Caco-2 (cell line): ENCODE measurements around the gene HDAC11. TPM values are rescaled to one million over a fixed set of nuclear protein-coding genes. Genes with fewer than 3 reads are reported as not detected.

Experiments used
- BruUV-seq: library from RNA; stranded (reverse); fragments of 400-500 nt; replicated peaks from 2 replicates; lab custom pipeline; 2021; lab: Mats Ljungman, UMichigan
- CTCF ChIA-PET: fragments of 300-600 bp; sonication (Branson Sonifier 250); formaldehyde crosslinking; loops from one replicate; lab custom pipeline; 2022; ENCODE audit warnings: antibody characterized with exemption; lab: Charles Lee
- POLR2A ChIA-PET: fragments of 300-600 bp; sonication (Branson Sonifier 250); formaldehyde crosslinking; loops from one replicate; lab custom pipeline; 2022; ENCODE audit warnings: antibody characterized with exemption; lab: Charles Lee
- DNase-seq, 2 experiments: peaks; one replicate each; pipeline versions ENCODE4 v3.0.0 to v3.0.0-alpha.2; 2020 to 2022
- H3K27me3 ChIP-seq: replicated peaks from 2 replicates; pipeline ENCODE4 v1.6.0; 2011; ENCODE audit warnings: low read length; ENCODE audit not compliant: control insufficient read depth, insufficient read depth
- H3K36me3 ChIP-seq: 2 replicates; pipeline ENCODE4 v1.5.1; 2011; ENCODE audit warnings: low read length; ENCODE audit not compliant: control insufficient read depth, insufficient read depth
- H3K4me1 ChIP-seq: fragments of 250-450 bp; sonication (Bioruptor Pico); 2 replicates; pipeline ENCODE4 v1.5.1; 2020; ENCODE audit warnings: mild to moderate bottlenecking
- H3K4me3 ChIP-seq: 2 replicates; pipeline ENCODE4 v1.5.1; 2011; ENCODE audit warnings: low read depth, mild to moderate bottlenecking, control low read depth, low read length
- H3K9me3 ChIP-seq: fragments of 250-450 bp; sonication (Bioruptor Pico); 2 replicates; pipeline ENCODE4 v1.5.1; 2020; ENCODE audit warnings: mild to moderate bottlenecking, moderate library complexity
- H3K27ac Mint-ChIP-seq: one replicate; pipeline ENCODE4 v1.8.0; 2022; ENCODE audit warnings: mixed read lengths; ENCODE audit not compliant: unreplicated experiment
- H3K27me3 Mint-ChIP-seq: one replicate; pipeline ENCODE4 v1.8.0; 2022; ENCODE audit warnings: mixed read lengths; ENCODE audit not compliant: insufficient read depth, unreplicated experiment
- H3K36me3 Mint-ChIP-seq: one replicate; pipeline ENCODE4 v1.8.0; 2022; ENCODE audit warnings: mild to moderate bottlenecking, mixed read lengths; ENCODE audit not compliant: insufficient read depth, unreplicated experiment
- H3K4me1 Mint-ChIP-seq: one replicate; pipeline ENCODE4 v1.8.0; 2022; ENCODE audit warnings: low read depth, mixed read lengths; ENCODE audit not compliant: unreplicated experiment
- H3K4me3 Mint-ChIP-seq: one replicate; pipeline ENCODE4 v1.8.0; 2022; ENCODE audit warnings: mild to moderate bottlenecking, moderate library complexity, mixed read lengths; ENCODE audit not compliant: unreplicated experiment
- H3K9me3 Mint-ChIP-seq: one replicate; pipeline ENCODE4 v1.8.0; 2022; ENCODE audit warnings: mixed read lengths; ENCODE audit not compliant: unreplicated experiment
- intact Hi-C: fragments of 100-400 bp; cut with micrococcal nuclease; formaldehyde crosslinking; loops from one replicate; pipeline ENCODE4 v1.10.0; 2022; ENCODE audit not compliant: unreplicated experiment
- total RNA-seq: library from RNA; stranded (reverse); gene quantifications from 2 replicates; pipeline ENCODE4 v1.2.3, GENCODE V29; 2022
- TF ChIP-seq, protein P1 (sequence below), 2 experiments: fragments of 200-600 bp in 1 of 2; IDR thresholded peaks; 1 replicate in 1 of 2; 2 replicates in 1 of 2; pipeline versions ENCODE4 v1.5.1 to v1.8.0; 2011 to 2022; ENCODE audit warnings: antibody characterized with exemption in 1 of 2, control low read depth in 1 of 2, inconsistent platforms in 1 of 2, low read depth in 1 of 2, low read length in 1 of 2, mild to moderate bottlenecking in 1 of 2, moderate library complexity in 1 of 2; ENCODE audit not compliant: insufficient read depth in 1 of 2, severe bottlenecking in 1 of 2, unreplicated experiment in 1 of 2

HDAC11 gene
- total RNA-seq, 1 experiment from 2014 or later: 10.9 TPM

DNA sequence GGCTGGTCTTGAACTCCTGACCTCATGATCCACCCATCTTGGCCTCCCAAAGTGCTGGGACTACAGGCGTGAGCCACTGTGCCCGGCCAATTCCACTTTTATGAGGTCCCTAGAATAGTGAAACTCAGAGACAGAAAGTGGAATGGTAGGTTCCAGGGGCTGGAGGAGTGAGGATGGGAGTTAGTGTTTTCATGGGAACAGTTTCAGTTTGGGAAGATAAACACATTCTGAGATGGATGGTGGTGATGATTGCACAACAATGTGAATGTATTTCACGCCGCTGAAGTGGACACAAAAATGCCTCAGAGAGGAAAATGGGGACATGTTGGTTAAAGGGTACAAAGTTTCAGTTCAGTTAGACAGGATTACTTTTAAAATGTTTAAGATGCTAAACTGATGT is 22.5 kb upstream of the HDAC11 start:
- H3K9me3 Mint-ChIP-seq: no peaks in the 10 kb centered on the region
- intact Hi-C loops: loop anchor here (10.0 kb wide), 1 partner anchor 233 kb away; no protein-coding TSS in a partner anchor
- no peaks in the 10 kb centered on the region for H3K27me3 ChIP-seq
- BruUV-seq: no TSS peak
- no peak overlapping the region for H3K4me3 ChIP-seq
- CTCF ChIA-PET: no interaction called here
- H3K4me1 Mint-ChIP-seq: no peaks in the 10 kb centered on the region
- POLR2A ChIA-PET: no interaction called here
- no peaks in the 10 kb centered on the region for H3K9me3 ChIP-seq
- H3K27ac Mint-ChIP-seq: no peak overlapping the region
- no peaks in the 10 kb centered on the region for H3K36me3 Mint-ChIP-seq
- no peaks in the 10 kb centered on the region for H3K36me3 ChIP-seq
- H3K27me3 Mint-ChIP-seq: no peaks in the 10 kb centered on the region
- no peak overlapping the region for H3K4me3 Mint-ChIP-seq
- no peaks in the 10 kb centered on the region for H3K4me1 ChIP-seq
- TF ChIP-seq, protein P1, sequence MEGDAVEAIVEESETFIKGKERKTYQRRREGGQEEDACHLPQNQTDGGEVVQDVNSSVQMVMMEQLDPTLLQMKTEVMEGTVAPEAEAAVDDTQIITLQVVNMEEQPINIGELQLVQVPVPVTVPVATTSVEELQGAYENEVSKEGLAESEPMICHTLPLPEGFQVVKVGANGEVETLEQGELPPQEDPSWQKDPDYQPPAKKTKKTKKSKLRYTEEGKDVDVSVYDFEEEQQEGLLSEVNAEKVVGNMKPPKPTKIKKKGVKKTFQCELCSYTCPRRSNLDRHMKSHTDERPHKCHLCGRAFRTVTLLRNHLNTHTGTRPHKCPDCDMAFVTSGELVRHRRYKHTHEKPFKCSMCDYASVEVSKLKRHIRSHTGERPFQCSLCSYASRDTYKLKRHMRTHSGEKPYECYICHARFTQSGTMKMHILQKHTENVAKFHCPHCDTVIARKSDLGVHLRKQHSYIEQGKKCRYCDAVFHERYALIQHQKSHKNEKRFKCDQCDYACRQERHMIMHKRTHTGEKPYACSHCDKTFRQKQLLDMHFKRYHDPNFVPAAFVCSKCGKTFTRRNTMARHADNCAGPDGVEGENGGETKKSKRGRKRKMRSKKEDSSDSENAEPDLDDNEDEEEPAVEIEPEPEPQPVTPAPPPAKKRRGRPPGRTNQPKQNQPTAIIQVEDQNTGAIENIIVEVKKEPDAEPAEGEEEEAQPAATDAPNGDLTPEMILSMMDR (IDR thresholded peaks at IDR 0.05; ENCODE audit: insufficient read depth in 1 of 2, low read depth in 1 of 2, low read length in 1 of 2, severe bottlenecking in 1 of 2, unreplicated experiment in 1 of 2): no peak
- no peak for DNase-seq

DNA sequence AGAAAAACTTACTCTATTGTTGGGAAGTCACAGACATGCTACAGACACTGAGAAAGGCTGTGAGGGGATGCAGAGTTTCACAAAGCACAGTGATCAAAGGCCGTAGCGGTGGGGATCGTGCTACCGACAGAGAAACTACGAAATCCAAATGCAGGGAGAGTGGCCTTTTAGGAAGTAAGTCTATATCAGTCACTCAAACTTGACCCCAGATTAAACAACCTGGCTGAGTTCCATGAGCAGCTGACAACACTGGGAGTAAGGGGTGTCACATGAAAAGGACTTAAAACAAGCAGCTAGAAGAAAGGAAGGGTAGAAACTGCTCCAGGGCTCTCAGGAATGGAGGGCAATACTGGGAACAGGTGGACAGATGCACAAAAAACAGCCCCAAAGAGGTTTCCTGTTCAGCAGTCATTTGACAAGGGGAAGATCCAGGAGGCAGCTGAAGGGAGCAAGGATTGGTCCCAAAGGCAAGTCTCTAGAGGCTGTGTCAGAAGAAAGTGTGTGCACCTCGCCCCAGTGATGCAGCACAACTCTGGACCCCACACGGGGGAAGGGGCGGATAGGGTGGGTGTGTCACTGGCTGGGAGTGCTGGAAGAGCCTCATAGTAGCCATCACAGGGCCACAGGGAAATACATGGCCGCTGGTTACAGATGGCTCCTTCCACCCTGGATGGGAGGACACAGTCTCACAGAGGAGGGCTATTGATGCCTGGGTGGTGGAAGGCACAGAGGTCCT is 20.3 kb upstream of the HDAC11 start:
- H3K36me3 ChIP-seq: no peaks in the 10 kb centered on the region
- H3K4me1 ChIP-seq: no peaks in the 10 kb centered on the region
- Mint-ChIP-seq H3K27ac (no peak overlapping the region), H3K36me3 (no peaks in the 10 kb centered on the region), H3K9me3 (no peaks in the 10 kb centered on the region), H3K4me1 (no peaks in the 10 kb centered on the region), H3K4me3 (no peak overlapping the region), H3K27me3 (no peaks in the 10 kb centered on the region)
- no peak for DNase-seq
- ChIA-PET CTCF (no interaction called here), POLR2A (no interaction called here)
- intact Hi-C loops: loop anchor here (10.0 kb wide), 1 partner anchor 235 kb away; no protein-coding TSS in a partner anchor
- BruUV-seq: no TSS peak
- no peaks in the 10 kb centered on the region for H3K27me3 ChIP-seq
- TF ChIP-seq, protein P1 (IDR thresholded peaks at IDR 0.05; ENCODE audit: insufficient read depth in 1 of 2, low read depth in 1 of 2, low read length in 1 of 2, severe bottlenecking in 1 of 2, unreplicated experiment in 1 of 2): no peak
- H3K4me3 ChIP-seq: no peak overlapping the region
- H3K9me3 ChIP-seq: no peaks in the 10 kb centered on the region

DNA sequence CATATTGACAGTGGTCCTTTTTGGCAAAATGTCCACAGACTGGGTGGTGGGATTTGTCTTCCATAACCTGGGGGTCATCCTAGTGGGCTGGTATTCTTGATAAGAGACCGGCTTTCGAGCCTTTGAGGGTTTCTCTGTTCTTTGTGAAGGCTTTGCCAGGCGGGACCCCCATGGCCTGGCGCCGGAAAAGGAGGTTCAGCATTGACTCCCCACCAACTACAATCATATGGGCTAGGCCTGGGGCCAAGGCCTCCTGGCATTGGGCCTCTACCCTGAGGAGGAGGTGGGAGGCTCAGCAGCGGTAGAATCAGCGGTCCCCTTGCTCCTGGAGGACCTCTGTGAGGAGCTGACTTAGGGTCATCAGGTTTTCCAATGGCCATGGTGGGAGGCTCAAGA is 19.8 kb upstream of the HDAC11 start:
- Mint-ChIP-seq H3K9me3 (no peaks in the 10 kb centered on the region), H3K27me3 (peaks cover 3% of the 10 kb centered on the region), H3K27ac (no peak overlapping the region), H3K4me1 (no peaks in the 10 kb centered on the region), H3K4me3 (no peak overlapping the region), H3K36me3 (no peaks in the 10 kb centered on the region)
- POLR2A ChIA-PET: no interaction called here
- TF ChIP-seq, protein P1 (IDR thresholded peaks at IDR 0.05; ENCODE audit: insufficient read depth in 1 of 2, low read depth in 1 of 2, low read length in 1 of 2, severe bottlenecking in 1 of 2, unreplicated experiment in 1 of 2): no peak
- CTCF ChIA-PET: no interaction called here
- H3K9me3 ChIP-seq: no peaks in the 10 kb centered on the region
- no peak overlapping the region for H3K4me3 ChIP-seq
- no peaks in the 10 kb centered on the region for H3K27me3 ChIP-seq
- H3K36me3 ChIP-seq: no peaks in the 10 kb centered on the region
- BruUV-seq: no TSS peak
- no peak for DNase-seq
- intact Hi-C loops: no loop called here
- H3K4me1 ChIP-seq: no peaks in the 10 kb centered on the region
